T-helper 1 cell treated with Interleukin-12 subunit alpha and Interleukin-12 subunit beta and Interleukin-4 antibody, amounts not matched to agents 30 ng/mL and 1 ng/mL, for 36 hours (primary cell): Measurements from ENCODE around the gene SLC39A7. TPM values are rescaled to one million over a fixed set of nuclear protein-coding genes. Genes with fewer than 3 reads are reported as not detected.
"Not testable (repeated sequence)": the region's sequence is repeated elsewhere in the genome, so short reads cannot be mapped to it uniquely, and the experiment has no call there.

ENCODE experiments used
- intact Hi-C: fragments of 100-400 bp; cut with micrococcal nuclease; formaldehyde crosslinking; loops from one replicate; pipeline ENCODE4 v1.15.1; 2024
- total RNA-seq: library from RNA; stranded (reverse); gene quantifications from 2 replicates; pipeline ENCODE4 v1.2.3, GENCODE V29; 2022

Gene SLC39A7
- total RNA-seq, 1 donor from 2014 or later = 60.7 TPM

DNA sequence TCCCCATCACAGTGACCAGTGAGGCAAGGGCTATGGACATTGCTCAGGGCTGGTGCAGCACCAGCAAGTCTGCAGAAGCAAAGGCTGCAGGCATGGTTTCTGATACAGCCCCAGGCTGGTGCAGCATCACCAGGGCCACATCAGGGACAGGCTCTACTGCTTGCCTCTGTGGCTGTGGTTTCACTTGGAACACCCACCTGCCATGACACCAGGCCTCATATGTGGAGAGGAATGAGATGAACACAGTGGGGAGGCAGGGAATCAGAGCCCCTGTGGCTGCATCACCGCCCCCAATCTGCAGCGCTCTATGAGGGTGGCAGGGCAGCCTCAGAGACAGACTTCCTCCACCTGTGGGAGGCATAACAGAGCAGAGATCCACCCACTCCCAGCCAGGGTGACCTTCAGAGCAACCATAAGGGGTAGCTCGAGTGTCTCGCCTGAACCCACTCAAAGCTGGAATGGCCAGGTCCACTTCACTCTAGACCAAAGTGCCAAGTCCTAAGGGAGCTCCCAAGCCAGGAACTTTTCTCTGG lies 15.5 kb downstream of the SLC39A7 start:
- intact Hi-C loops = no loop called here

- intact Hi-C loops = no loop called here
Observed at GRCh38 chr6:33217246-33217645, 16.6 kb downstream of the SLC39A7 start.

DNA sequence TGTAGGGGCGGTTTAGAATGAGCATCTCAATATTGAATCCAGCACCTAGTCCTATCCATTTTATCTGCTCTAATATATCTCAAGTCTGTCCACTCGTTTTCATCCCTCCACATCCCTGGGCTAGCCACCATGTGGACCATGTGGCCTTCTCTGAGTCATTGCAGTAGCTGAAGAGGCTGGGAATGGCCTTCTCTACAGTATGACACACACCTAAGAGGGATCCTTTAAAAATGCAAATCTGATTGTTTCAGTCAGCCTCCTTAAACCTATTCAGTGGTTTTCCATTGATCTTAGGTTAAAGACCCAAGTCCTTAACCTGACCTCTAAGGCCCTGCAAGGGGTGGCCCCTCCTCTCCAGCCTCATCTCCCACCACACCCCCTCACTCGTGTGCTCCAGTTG lies 17.0 kb downstream of the SLC39A7 start:
- intact Hi-C loops = no loop called here

DNA sequence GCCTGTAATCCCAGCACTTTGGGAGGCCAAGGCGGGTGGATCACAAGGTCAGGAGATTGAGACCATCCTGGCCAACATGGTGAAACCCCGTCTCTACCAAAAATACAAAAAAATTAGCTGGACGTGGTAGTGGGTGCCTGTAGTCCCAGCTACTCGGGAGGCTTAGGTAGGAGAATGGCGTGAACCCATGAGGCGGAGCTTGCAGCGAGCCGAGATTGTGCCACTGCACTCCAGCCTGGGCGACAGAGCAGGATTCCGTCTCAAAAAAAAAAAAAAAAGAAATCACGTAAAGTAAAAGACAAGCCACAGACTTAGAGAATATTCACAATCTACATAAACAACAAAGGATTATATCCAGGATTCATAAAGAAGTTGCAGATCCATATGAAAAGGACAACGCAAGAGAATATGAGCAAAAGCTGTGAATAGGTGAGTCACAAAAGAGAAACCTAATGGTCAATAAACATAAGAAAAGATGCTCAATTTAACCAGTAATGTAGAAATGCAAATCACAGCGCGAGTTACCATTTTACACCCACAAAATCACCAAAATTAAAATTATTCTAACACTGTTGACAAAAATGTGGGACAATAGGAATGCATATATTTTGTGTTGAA lies 25.9 kb downstream of the SLC39A7 start:
- intact Hi-C loops = not testable (repeated sequence)

DNA sequence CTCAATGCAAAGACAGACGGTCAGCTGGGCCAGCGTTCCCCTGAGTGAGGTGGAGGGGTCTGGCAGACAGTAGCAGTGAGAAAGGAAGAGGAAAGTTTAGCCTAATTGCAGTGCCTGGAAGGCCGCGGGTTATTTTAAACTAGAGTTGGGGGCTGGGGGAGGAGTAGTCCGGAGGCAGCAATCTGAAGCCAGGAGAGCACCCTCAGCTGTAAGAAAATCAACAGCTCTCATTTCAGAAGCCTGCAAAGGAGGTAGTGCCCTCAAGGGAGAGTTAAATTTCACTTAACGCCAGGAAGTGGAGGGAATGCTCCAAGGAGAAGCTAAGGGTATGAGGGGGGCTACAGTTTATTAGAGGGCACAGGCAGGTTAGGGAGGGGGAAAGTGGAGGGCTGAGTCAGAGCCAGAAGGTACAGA lies 34.6 kb downstream of the SLC39A7 start:
- intact Hi-C loops = no loop called here

- intact Hi-C loops = no loop called here
Observed at GRCh38 chr6:33236328-33236727, 35.7 kb downstream of the SLC39A7 start.

GRCh38 chr6:33236852-33237251 lies 36.2 kb downstream of the SLC39A7 start:
- intact Hi-C loops = no loop called here

- intact Hi-C loops = no loop called here
Observed at GRCh38 chr6:33237741-33238140, 37.1 kb downstream of the SLC39A7 start.

DNA sequence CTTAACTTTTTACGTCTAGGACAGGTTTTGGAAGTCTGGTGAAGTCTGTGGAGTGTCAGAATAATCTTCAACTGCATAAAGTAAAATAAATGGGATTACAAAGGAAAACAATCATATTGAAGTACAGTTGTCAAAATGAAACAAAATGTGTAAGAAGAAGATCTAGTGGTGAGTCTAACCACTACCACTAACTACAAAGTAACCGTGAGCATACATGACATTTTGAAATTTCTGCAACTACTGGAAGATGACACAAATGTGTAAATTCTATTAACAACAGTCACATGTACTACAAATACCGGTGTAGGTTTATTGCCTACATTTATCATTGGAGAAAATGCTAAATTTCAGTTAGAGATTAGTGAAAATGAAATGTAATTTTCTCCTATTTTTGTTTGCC lies 41.3 kb downstream of the SLC39A7 start:
- intact Hi-C loops = no loop called here

GRCh38 chr6:33243476-33243875 lies 42.8 kb downstream of the SLC39A7 start:
- intact Hi-C loops = no loop called here

- intact Hi-C loops = loop anchor here (1.0 to 5.0 kb wide), 11 partner anchors 44 to 403 kb away; partner anchors contain the start of genes HLA-DMB, HLA-DPB1, HSD17B8 and PSMB8
Observed at GRCh38 chr6:33247977-33248642, 47.4 kb downstream of the SLC39A7 start.

GRCh38 chr6:33248643-33248931 lies 47.9 kb downstream of the SLC39A7 start:
- intact Hi-C loops = loop anchor here (1.0 to 5.0 kb wide), 11 partner anchors 44 to 404 kb away; partner anchors contain the start of genes HLA-DMB, HLA-DPB1, HSD17B8 and PSMB8

DNA sequence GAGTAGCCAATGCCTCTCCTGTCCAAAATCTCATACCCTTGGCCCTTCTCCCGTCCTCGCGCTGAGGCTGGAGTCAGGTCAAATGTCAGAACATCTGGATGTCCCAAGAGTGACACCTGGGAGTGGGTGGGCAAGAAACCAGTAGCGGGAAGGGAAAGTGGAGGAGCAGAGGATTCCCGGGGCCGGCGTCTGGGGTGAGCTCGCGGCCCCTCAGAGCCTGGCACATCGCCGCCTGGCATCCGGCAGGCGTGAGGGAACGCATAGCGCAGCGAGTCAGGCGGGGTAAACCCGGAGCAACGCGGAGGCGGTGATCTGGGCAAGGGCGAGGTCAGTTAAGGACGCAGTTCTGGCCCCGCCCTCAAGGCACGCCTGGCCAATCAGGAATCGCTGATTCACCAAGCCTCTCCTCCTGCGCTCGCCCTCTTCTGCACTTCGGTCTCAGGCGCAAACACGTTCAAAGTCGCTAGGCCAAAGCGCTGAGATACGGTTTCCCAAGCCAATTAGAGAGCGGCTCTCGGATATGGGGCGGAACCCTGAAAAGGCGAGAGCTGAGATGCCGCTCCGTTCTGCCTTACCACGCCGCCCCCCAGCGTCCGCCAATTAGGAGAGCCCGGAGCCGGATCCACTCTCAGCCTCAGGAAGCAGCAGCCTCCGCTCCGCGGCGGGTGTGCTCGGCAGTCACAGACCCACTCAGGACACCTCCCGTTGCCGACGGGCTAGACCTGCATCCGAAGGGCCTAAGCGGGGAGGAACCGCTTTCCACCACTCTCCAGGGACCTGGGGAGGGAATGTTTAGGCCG lies 48.5 kb downstream of the SLC39A7 start:
- intact Hi-C loops = loop anchor here (1.0 to 5.0 kb wide), 20 partner anchors 22 to 1119 kb away; partner anchors contain the start of genes B3GALT4, FKBPL, HLA-DMB and HLA-DPB1

GRCh38 chr6:33249732-33250630 lies 49.3 kb downstream of the SLC39A7 start:
- intact Hi-C loops = loop anchor here (1.0 to 5.0 kb wide), 14 partner anchors 21 to 1120 kb away; partner anchors contain the start of genes B3GALT4, FKBPL, HLA-DMB and KIFC1

GRCh38 chr6:33250731-33251130 lies 50.1 kb downstream of the SLC39A7 start:
- intact Hi-C loops = no loop called here

GRCh38 chr6:33251395-33252012 lies 50.8 kb downstream of the SLC39A7 start:
- intact Hi-C loops = no loop called here

GRCh38 chr6:33252759-33253158 lies 52.1 kb downstream of the SLC39A7 start:
- intact Hi-C loops = no loop called here
